Left cardiac atrium (tissue), 4 donors: Measurements from ENCODE around the gene CYP27C1. TPM values are rescaled to one million over a fixed set of nuclear protein-coding genes. Genes with fewer than 3 reads are reported as not detected.
A peak's percentile ranks its signal among the peaks of the same experiment; 100 is the strongest.

Experiments
- ATAC-seq, 2 donors: fragments of 200-7000 bp; cut with Tn5 transposase; one replicate each; pipeline ENCODE4 v1.9.1; 2020; ENCODE audit warnings: mild to moderate bottlenecking in 2 of 2, moderate library complexity in 2 of 2
- DNase-seq: peaks from one replicate; pipeline ENCODE4 v3.0.0-alpha.2; 2020
- intact Hi-C, 2 donors: fragments of 100-400 bp; cut with DNase I; formaldehyde crosslinking; loops; one replicate each; pipeline versions ENCODE4 v1.14.1 to v1.15.1; 2022 to 2023
- total RNA-seq, 2 donors: library from RNA; stranded (reverse); fragmentation: NEBNext Ultra II Directional; extraction: Animal tissue kit (Norgen Biotek cat#: 25700); gene quantifications; one replicate each; pipeline ENCODE4 v1.2.1, GENCODE V29; 2021
- donor health status: DM: no; HTN: yes; CAD: no.
- donor health status: DM: no; HTN: yes; CAD: no; lungs with severe emphysema.
- donor health status: DM: yes; HTN: yes; CAD: no.
- donor health status: Dilated cardiomyopathy.

The CYP27C1 gene
- total RNA-seq, 2 donors from 2014 or later, result 0.21 TPM

DNA sequence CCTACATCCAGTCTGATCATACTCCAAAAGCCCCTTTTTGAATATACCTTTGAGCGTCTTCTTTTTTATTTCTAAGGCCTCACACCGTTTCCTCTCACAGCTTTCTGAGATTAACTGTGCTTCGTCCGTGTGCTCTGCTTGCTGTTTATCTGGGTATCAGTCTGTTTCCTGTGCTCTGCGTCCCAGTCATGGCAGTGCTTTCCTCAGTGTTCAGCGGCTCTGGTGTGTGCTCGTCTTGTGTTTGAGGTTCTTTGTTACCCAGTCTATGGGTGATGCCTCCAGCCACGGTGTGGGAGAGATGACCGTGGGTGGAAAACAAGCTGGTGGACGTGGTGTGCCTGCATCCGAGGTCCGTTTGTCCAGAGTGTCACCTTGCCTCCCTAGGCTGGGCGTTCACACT lies 79.6 kb downstream of the CYP27C1 start:
- ATAC-seq (no peak), DNase-seq (no peak)
- intact Hi-C loops, result no loop called here

GRCh38 chr2:127139766-127140165 lies 80.3 kb downstream of the CYP27C1 start:
- intact Hi-C loops, result no loop called here
- DNase-seq (no peak), ATAC-seq (no peak)

DNA sequence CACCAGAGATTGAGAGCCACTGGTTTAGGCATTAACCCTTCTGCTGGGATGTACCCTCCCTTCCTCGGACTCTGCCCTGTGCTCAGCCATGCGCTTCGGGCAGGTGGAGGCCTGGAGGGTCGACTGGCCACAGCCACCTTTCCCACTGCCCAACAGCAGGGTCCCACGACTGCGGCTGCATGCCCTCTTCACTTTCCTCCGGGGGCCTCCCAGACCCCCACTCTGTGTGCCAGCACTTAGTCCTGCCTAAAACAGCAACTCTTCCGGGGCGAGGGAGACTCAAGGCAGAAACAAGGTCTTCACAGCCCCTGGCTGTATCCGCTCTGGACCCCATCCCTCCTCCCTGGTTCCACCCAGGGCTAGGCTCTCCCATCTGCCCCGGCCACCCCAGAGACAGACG lies 81.8 kb downstream of the CYP27C1 start:
- no peak for ATAC-seq
- no peak for DNase-seq
- intact Hi-C loops, result no loop called here

DNA sequence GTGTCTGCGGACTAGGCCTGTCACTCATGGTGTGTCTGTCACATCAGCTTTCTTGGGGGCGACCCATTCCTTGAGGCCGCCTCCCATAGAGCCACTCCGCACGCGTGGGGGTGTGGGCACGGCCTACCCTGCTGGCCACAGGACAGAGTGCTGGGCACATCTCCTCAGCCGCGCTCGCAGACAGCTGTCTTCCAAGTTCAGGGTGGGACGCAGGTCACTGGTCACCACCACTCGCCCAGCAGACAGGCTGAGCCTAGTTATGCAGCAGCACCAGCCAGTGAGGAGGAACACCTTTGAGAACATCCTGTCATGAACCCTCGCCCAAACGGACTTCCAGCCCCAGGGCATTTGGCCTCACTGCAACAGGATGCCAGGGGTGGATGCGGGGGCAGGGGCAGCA lies 82.4 kb downstream of the CYP27C1 start:
- ATAC-seq, result no peak
- no peak for DNase-seq
- intact Hi-C loops, result no loop called here

DNA sequence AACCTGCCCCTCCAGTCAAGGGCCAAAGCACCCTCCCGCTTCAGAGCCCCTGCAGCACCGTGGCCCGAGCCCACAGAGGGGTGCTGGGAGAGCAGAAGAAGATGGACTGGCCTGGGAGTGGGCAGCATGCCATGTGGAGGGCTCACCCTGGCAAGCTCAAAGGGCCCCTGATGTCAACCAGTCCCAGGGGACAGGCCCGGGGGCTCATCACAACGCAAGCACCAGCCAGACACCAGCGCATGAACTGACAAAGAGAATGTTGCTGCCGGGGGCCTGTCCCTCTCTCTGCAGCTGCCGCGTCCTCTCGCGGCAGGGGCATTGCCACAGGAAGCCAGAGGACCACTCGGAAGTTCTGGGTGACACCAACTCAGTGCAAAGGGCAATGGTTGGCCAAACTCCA lies 82.9 kb downstream of the CYP27C1 start:
- intact Hi-C loops, result no loop called here
- DNase-seq (no peak), ATAC-seq (no peak)

DNA sequence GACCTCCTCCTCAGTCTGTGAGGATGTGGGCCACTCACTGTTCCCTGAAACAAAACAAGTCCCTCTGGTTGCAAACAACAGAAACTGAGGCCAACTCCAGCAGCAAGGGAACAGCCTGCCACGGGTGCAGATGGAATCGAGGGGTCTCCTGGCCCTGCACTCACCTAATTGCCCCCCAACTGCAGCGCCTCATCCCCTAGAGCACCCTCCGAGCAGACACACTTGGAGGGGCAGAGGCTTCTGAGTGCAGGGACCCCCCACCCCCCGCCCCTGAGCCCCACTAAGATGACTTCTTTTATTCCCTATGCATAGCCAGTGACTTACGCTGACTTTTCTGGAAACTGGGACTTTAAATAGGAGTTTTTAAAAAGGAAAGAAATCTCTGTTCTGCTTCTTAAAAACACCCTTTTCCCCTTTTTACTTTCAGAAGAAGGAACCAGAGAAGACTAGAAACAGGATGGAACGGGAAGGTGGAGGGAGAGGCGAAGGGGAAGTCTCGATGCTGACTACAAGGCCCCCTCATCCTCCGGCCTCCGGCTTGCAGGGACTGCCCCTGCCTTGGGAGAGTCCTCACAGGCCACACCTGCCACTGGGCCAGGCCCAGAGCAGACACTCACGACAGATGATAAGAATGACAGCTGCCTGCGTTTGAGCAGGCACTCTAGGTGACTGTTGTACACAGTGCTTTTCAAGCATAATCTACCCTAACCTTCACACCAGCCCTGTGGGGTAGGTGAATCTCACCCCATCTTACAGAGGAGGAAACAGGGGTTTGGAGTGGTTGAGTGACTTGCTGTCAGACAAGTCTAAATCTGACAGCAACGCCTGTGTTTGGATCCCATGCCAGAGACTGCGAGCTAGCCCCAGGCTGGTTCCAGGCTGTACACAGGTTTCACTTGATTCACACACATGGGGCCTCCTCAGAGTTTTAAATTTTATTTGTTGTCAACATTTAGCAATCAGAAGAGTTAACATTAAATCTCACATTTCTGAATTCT lies 85.0 kb downstream of the CYP27C1 start:
- ATAC-seq (peak in 1 of 2 donors; percentile 61), DNase-seq (no peak)
- intact Hi-C loops, result no loop called here

DNA sequence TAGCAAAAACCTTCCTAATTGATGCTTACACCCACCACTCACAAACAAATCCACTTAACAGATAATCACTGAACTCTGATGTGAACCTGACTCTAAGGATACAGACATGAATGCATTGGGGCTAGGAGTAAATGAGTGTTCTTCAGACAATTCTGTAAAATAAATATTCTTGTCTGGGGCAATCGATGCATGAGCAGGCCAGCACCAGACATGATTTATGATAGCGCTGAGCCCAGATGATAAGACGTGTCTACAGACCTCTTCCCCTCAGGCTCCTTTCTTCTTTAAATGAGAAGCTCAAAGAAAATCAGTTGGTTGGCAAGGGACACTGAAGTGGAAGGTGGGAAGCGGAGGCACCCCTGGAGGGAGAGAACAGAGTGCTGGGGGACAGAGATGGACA lies 85.9 kb downstream of the CYP27C1 start:
- no peak for ATAC-seq
- intact Hi-C loops, result no loop called here
- no peak for DNase-seq

Other genes with a start within 250 kb of the CYP27C1 start
- 10 to 100 TPM; 16.2 to 23.6 TPM for gene BIN1, start 113.1 kb downstream of the CYP27C1 start, total RNA-seq
- 10 to 100 TPM; 21.6 to 22.1 TPM for gene ERCC3, start 73.8 kb upstream of the CYP27C1 start, total RNA-seq
- gene MAP3K2, start 167.7 kb upstream of the CYP27C1 start, total RNA-seq, result 10 to 100 TPM; 29.3 to 31.2 TPM
- not detected for gene PROC, start 198.1 kb upstream of the CYP27C1 start, total RNA-seq